Measurements from ENCODE around the gene LAMB2.

DNA sequence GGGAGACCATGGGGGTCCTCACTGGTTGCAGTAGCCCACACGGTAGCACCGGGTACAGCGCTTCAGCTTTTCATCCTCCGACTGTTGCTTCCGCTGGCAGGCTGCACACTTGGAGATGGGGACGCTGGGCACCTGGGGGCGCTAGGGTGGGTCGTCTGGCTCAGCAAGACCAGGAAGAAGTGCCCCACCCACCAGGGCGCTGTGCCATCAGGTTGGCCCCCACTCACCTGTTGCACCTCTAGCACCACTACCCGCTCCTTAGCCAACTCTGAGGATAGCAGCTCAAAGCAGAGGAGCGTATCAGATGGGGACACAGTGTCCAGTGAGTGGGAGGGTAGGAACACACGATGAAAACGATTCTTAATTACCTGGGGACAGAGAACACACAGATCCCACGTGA, 20.6 kb downstream of the LAMB2 start:
- TF ChIP-seq POLR2A (IDR thresholded peaks at IDR 0.05), result no peak
- TF ChIP-seq, protein P1, sequence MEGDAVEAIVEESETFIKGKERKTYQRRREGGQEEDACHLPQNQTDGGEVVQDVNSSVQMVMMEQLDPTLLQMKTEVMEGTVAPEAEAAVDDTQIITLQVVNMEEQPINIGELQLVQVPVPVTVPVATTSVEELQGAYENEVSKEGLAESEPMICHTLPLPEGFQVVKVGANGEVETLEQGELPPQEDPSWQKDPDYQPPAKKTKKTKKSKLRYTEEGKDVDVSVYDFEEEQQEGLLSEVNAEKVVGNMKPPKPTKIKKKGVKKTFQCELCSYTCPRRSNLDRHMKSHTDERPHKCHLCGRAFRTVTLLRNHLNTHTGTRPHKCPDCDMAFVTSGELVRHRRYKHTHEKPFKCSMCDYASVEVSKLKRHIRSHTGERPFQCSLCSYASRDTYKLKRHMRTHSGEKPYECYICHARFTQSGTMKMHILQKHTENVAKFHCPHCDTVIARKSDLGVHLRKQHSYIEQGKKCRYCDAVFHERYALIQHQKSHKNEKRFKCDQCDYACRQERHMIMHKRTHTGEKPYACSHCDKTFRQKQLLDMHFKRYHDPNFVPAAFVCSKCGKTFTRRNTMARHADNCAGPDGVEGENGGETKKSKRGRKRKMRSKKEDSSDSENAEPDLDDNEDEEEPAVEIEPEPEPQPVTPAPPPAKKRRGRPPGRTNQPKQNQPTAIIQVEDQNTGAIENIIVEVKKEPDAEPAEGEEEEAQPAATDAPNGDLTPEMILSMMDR (IDR thresholded peaks at IDR 0.05), result no peak

Data from lower leg skin (tissue), 3 donors.